Activated CD4-positive, alpha-beta memory T cell treated with anti-CD3 and anti-CD28 coated beads for 36 hours (primary cell): Measurements from ENCODE around the gene NSD1. TPM values are rescaled to one million over a fixed set of nuclear protein-coding genes. Genes with fewer than 3 reads are reported as not detected.

Experiments used
- CTCF ChIA-PET: fragments of 350-600 bp; sonication (Branson Sonifier 250); formaldehyde crosslinking; loops from one replicate; lab custom pipeline; 2021; ENCODE audit warnings: antibody characterized with exemption, inconsistent platforms; lab: Charles Lee
- POLR2A ChIA-PET: fragments of 350-600 bp; sonication (Branson Sonifier 250); formaldehyde crosslinking; loops from one replicate; lab custom pipeline; 2021; ENCODE audit warnings: antibody characterized with exemption; lab: Charles Lee
- DNase-seq: peaks from one replicate; pipeline ENCODE4 v3.0.0-alpha.2; 2020
- H3K27ac Mint-ChIP-seq: one replicate; pipeline ENCODE4 v1.8.0; 2021; ENCODE audit warnings: mixed read lengths
- H3K27me3 Mint-ChIP-seq: one replicate; pipeline ENCODE4 v1.8.0; 2021; ENCODE audit warnings: mixed read lengths
- H3K36me3 Mint-ChIP-seq: one replicate; pipeline ENCODE4 v1.8.0; 2021; ENCODE audit warnings: mixed read lengths
- H3K4me1 Mint-ChIP-seq: one replicate; pipeline ENCODE4 v1.8.0; 2021; ENCODE audit warnings: low read depth, mixed read lengths
- H3K4me3 Mint-ChIP-seq: one replicate; pipeline ENCODE4 v1.8.0; 2021; ENCODE audit warnings: mild to moderate bottlenecking, mixed read lengths
- H3K9me3 Mint-ChIP-seq: one replicate; pipeline ENCODE4 v1.8.0; 2021; ENCODE audit warnings: mixed read lengths
- intact Hi-C: fragments of 100-400 bp; cut with micrococcal nuclease; formaldehyde crosslinking; loops from one replicate; pipeline ENCODE4 v1.15.1; 2023
- total RNA-seq, 2 experiments: library from RNA; stranded (reverse); gene quantifications; one replicate each; pipeline ENCODE4 v1.2.3, GENCODE V29; 2021

Gene NSD1
- total RNA-seq, 2 experiments from 2014 or later, result 54.6 to 55.5 TPM

DNA sequence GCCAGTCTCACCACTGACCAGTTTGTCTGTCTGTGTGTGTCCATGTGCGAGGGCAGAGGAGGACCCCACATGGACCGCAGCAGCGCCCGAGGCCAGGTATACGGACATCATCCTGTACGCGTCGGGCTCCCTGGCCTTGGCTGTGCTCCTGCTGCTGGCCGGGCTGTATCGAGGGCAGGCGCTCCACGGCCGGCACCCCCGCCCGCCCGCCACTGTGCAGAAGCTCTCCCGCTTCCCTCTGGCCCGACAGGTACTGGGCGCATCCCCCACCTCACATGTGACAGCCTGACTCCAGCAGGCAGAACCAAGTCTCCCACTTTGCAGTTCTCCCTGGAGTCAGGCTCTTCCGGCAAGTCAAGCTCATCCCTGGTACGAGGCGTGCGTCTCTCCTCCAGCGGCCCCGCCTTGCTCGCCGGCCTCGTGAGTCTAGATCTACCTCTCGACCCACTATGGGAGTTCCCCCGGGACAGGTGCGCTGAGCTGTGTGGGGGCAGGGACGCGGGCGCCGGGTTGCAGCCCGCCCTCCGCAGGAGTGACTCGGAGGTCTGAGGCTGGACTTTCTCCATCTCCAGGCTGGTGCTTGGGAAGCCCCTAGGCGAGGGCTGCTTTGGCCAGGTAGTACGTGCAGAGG is 40.4 kb upstream of the NSD1 start:
- H3K4me1 Mint-ChIP-seq, result no peaks in the 10 kb centered on the region
- CTCF ChIA-PET, result interaction anchor here (1.5 kb wide), 1 partner anchor 22 kb away, joined by 4 read pairs; no protein-coding TSS in a partner anchor
- no peaks in the 10 kb centered on the region for H3K9me3 Mint-ChIP-seq
- peaks cover 5% of the 10 kb centered on the region for H3K27me3 Mint-ChIP-seq
- intact Hi-C loops, result no loop called here
- no peak for DNase-seq
- POLR2A ChIA-PET, result no interaction called here
- H3K36me3 Mint-ChIP-seq, result no peaks in the 10 kb centered on the region
- no peak overlapping the region for H3K27ac Mint-ChIP-seq
- no peak overlapping the region for H3K4me3 Mint-ChIP-seq

DNA sequence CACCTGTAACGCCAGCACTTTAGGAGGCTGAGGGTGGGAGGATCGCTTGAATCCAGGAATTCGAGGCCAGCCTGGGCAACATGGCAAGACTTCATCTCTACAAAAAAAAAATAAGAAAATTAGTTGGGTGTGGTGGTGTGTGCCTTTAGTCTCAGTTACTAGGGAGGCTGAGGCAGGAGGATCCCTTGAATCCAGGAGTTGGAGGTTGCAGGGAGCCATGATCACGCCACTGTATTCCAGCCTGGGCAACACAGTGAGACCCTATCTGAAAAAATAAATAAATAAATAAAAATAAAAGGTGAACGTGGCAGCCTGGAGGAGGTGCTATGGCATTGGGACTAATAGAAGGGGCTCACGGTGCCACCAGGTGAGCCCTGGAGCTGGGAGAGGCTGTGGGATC is 39.8 kb upstream of the NSD1 start:
- ChIA-PET CTCF (no interaction called here), POLR2A (no interaction called here)
- intact Hi-C loops, result no loop called here
- Mint-ChIP-seq H3K27me3 (peaks cover 3% of the 10 kb centered on the region), H3K27ac (no peak overlapping the region), H3K36me3 (no peaks in the 10 kb centered on the region), H3K4me3 (no peak overlapping the region), H3K9me3 (no peaks in the 10 kb centered on the region), H3K4me1 (no peaks in the 10 kb centered on the region)
- no peak for DNase-seq

DNA sequence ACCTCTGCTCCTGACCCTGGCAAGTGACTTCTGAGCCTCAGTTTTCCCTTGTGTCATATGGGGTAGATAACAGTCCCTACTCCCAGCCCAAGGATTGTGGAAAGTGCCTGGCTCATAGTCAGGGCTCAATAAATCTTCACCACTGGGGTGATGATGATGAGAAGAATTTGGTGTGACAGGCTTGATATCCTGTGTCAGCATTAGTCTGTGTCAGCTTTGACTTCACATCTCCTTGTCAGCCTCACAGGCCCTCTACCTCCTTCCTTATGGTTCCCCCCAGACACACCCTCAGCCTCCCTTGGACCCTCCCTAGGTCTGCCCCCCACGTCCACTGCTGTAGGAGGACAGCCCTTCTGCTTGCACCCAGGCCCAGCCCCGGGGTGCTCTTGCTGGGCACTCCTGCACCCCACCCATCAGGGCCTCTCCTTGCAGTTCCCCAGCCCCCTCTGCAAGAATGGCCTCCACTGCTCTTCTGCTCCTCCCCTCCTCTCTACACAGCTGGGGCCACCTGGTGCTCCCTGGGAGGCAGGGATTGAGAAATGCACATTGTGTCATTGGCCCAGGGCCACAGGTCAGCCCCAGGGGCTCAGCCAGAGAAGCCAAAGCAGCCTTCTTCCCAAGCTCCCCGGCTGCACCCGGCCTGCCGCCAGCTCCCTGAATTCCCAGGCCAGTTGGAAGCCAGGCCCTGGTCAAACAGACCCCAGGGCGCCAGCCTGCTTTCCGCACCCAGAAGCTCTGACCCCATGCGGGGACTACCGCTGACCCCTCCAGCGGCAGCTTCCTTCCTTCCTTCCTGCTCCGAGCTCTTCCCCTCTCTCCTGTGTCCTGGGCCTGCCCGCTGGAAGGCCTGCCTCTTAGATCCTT is 39.1 kb upstream of the NSD1 start:
- CTCF ChIA-PET, result no interaction called here
- no peak for DNase-seq
- Mint-ChIP-seq H3K27ac (no peak overlapping the region), H3K9me3 (no peaks in the 10 kb centered on the region), H3K36me3 (no peaks in the 10 kb centered on the region), H3K4me1 (no peaks in the 10 kb centered on the region), H3K27me3 (no peaks in the 10 kb centered on the region), H3K4me3 (no peak overlapping the region)
- intact Hi-C loops, result no loop called here
- POLR2A ChIA-PET, result no interaction called here

DNA sequence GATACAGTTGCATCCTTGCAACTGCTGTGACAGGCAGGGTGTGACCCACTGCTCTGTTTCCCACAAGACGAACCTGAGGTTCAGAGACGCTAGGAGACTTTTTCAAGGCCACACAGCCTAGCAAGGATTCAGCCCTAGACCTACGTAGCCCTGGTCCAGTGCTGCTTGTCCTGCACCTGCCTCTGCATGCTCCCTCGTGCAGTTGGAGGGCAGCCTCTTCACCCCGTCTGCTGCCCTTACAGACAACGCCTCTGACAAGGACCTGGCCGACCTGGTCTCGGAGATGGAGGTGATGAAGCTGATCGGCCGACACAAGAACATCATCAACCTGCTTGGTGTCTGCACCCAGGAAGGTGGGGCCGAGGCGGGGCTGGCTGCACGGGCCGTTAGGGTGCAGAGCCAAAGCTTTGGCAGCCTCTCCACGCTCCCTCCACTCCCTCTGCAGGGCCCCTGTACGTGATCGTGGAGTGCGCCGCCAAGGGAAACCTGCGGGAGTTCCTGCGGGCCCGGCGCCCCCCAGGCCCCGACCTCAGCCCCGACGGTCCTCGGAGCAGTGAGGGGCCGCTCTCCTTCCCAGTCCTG is 38.4 kb upstream of the NSD1 start:
- CTCF ChIA-PET, result no interaction called here
- Mint-ChIP-seq H3K9me3 (no peaks in the 10 kb centered on the region), H3K36me3 (no peaks in the 10 kb centered on the region), H3K4me3 (no peak overlapping the region), H3K27ac (no peak overlapping the region), H3K27me3 (no peaks in the 10 kb centered on the region), H3K4me1 (no peaks in the 10 kb centered on the region)
- DNase-seq, result no peak
- intact Hi-C loops, result no loop called here
- POLR2A ChIA-PET, result no interaction called here

DNA sequence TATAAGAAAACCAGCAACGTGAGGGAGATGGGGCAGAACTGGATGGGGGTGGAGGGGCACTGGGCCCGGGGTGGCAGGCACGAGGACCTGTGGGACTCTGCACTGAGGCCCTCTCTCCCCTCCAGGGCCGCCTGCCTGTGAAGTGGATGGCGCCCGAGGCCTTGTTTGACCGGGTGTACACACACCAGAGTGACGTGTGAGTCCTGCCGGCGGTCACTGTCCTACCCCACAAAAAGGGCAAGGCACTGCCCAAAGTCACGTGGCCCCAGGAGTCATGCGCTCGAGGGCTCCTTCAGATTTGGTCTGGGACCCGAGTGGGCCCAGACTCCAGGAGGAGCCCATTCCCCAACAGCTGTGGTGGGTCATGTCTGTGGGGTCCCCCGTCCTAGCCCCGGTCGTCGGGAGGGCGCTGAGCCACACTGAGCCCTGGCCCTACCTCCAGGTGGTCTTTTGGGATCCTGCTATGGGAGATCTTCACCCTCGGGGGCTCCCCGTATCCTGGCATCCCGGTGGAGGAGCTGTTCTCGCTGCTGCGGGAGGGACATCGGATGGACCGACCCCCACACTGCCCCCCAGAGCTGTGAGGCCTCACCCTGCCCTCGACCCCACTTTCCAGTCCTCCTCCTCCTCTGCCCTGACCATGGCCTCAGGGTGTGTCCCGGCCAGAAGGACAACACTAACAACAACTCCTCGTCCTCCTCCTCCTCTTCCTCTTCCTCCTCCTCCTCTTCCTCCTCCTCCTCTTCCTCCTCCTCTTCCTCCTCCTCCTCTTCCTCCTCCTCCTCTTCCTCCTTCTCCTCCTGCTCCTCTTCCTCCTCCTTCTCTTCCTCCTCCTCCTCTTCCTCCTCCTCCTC is 37.2 kb upstream of the NSD1 start:
- no peak for DNase-seq
- no peak overlapping the region for H3K4me3 Mint-ChIP-seq
- peaks cover 2% of the 10 kb centered on the region for H3K27me3 Mint-ChIP-seq
- no peaks in the 10 kb centered on the region for H3K4me1 Mint-ChIP-seq
- ChIA-PET CTCF (interaction anchor here (0.8 to 2.0 kb wide), 3 partner anchors 14 to 25 kb away, joined by 3 to 4 read pairs (median 4); no protein-coding TSS in a partner anchor), POLR2A (no interaction called here)
- no peaks in the 10 kb centered on the region for H3K9me3 Mint-ChIP-seq
- H3K36me3 Mint-ChIP-seq, result no peaks in the 10 kb centered on the region
- intact Hi-C loops, result no loop called here
- H3K27ac Mint-ChIP-seq, result no peak overlapping the region

DNA sequence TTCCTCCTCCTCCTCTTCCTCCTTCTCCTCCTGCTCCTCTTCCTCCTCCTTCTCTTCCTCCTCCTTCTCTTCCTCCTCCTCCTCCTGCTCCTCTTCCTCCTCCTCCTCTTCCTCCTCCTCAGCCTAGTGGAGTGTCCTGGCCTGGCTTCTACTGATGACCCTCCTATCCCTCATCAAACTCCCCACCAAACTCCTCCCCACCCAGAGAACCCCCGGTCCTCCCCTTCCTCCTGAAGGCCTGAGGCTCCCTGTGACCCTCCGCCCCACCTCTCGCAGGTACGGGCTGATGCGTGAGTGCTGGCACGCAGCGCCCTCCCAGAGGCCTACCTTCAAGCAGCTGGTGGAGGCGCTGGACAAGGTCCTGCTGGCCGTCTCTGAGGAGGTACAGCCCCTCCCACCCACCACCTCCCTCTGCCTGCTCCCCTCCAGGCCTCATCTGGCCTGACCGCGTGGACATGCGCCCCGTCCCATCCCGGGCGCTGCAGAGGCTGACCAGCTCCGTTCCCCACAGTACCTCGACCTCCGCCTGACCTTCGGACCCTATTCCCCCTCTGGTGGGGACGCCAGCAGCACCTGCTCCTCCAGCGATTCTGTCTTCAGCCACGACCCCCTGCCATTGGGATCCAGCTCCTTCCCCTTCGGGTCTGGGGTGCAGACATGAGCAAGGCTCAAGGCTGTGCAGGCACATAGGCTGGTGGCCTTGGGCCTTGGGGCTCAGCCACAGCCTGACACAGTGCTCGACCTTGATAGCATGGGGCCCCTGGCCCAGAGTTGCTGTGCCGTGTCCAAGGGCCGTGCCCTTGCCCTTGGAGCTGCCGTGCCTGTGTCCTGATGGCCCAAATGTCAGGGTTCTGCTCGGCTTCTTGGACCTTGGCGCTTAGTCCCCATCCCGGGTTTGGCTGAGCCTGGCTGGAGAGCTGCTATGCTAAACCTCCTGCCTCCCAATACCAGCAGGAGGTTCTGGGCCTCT is 36.3 kb upstream of the NSD1 start:
- Mint-ChIP-seq H3K4me1 (no peaks in the 10 kb centered on the region), H3K36me3 (no peaks in the 10 kb centered on the region), H3K27me3 (peaks cover 2% of the 10 kb centered on the region), H3K4me3 (no peak overlapping the region), H3K27ac (no peak overlapping the region), H3K9me3 (no peaks in the 10 kb centered on the region)
- no peak for DNase-seq
- POLR2A ChIA-PET, result no interaction called here
- CTCF ChIA-PET, result interaction anchor here (0.8 to 2.0 kb wide), 4 partner anchors 13 to 27 kb away, joined by 3 to 4 read pairs (median 4); no protein-coding TSS in a partner anchor
- intact Hi-C loops, result no loop called here

DNA sequence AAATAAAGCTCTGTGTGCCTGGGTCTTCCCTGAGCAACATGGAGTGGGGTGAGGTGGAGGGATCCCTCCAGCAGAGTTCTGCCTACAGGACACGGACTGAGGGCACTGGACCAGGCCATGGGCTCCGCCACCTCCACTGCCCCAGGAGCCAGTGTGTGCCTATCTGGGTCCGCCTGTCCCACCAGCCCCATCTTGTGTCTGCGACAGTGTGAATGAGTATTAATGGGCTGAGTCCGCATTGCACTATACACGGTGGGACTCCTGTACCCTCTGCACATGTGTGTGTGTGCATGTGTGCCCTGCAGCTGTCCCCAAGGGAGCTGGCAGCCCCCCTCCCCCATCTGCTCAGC is 35.5 kb upstream of the NSD1 start:
- H3K27me3 Mint-ChIP-seq, result peaks cover 2% of the 10 kb centered on the region
- H3K27ac Mint-ChIP-seq, result no peak overlapping the region
- no peaks in the 10 kb centered on the region for H3K4me1 Mint-ChIP-seq
- H3K4me3 Mint-ChIP-seq, result no peak overlapping the region
- POLR2A ChIA-PET, result no interaction called here
- no peaks in the 10 kb centered on the region for H3K9me3 Mint-ChIP-seq
- no peak for DNase-seq
- H3K36me3 Mint-ChIP-seq, result no peaks in the 10 kb centered on the region
- CTCF ChIA-PET, result interaction anchor here (0.8 to 2.0 kb wide), 2 partner anchors 26 to 28 kb away, joined by 4 read pairs; no protein-coding TSS in a partner anchor
- intact Hi-C loops, result no loop called here

DNA sequence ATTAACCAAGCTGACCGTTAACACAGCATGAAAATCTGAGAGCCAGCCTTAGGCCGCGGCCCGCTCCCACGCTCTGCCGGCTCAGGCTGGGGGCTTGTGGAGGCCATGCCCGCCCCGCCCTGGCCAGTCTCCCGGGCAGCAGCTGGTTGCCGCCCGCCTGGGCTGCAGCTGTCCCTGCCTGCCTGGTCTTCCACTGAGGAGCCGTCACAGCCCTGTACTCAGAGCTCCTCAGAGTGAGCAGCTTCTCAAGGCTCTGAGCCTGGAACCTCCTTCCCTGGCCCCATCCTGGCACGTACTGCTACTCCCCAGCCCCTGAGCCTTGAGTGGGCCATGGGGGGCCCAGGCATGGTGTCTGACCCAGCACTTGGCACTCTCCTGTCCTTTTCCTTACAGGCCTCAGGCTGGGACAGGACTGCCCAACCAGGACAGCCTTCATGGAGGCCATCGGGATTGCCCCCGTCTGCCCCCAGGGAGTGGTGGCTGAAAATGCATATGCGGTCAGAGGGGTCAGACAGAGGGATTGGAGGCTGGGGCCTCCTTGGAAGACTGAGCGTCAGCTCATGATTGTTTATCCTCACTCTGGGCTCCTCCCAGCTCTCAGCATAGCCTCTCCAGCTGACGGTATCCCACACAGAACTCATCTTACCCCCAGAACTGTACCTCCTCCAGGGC is 35.0 kb upstream of the NSD1 start:
- Mint-ChIP-seq H3K27ac (no peak overlapping the region), H3K27me3 (peaks cover 2% of the 10 kb centered on the region), H3K9me3 (no peaks in the 10 kb centered on the region), H3K36me3 (no peaks in the 10 kb centered on the region), H3K4me3 (no peak overlapping the region), H3K4me1 (no peaks in the 10 kb centered on the region)
- intact Hi-C loops, result no loop called here
- POLR2A ChIA-PET, result no interaction called here
- CTCF ChIA-PET, result interaction anchor here (0.8 to 2.0 kb wide), 2 partner anchors 27 to 28 kb away, joined by 4 read pairs; no protein-coding TSS in a partner anchor
- DNase-seq, result no peak

DNA sequence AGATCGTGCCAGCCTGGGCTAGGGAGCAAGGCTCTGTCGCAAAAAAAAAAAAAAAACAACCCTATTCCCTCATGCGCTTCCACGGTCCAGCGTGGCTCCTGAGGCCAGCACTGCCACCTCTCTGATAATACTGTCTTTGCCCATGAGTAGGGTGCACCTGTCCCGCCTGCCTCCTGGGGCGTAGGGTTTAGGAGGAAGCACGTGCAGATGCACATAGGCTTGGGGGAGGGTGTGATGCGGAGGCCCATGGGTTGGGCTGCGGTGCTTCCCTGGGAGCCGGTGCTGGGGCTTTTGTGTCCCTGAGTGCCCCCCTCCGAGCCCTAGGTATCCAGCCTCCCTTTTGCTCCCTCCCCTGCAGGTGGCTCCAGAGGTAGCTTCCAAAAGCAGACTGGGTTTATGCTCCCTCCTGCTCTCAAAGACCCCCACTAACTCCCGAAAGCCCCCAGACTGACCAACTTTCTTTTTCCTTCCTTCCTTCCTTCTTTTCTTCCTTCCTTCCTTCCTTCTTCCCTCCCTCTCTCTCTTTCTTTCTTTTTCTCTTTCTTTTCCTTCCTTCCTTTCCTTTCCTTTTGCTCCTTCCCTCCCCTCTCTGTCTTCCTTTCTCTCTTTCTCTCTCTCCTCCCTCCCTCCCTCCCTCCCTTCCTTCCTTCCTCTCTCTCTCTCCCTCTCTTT is 34.0 kb upstream of the NSD1 start:
- Mint-ChIP-seq H3K4me3 (no peak overlapping the region), H3K27ac (no peak overlapping the region), H3K27me3 (peaks cover 6% of the 10 kb centered on the region), H3K4me1 (no peaks in the 10 kb centered on the region), H3K9me3 (no peaks in the 10 kb centered on the region), H3K36me3 (no peaks in the 10 kb centered on the region)
- POLR2A ChIA-PET, result no interaction called here
- CTCF ChIA-PET, result interaction anchor here (1.2 kb wide), 1 partner anchor 12 kb away, joined by 3 read pairs; no protein-coding TSS in a partner anchor
- intact Hi-C loops, result no loop called here
- no peak for DNase-seq

DNA sequence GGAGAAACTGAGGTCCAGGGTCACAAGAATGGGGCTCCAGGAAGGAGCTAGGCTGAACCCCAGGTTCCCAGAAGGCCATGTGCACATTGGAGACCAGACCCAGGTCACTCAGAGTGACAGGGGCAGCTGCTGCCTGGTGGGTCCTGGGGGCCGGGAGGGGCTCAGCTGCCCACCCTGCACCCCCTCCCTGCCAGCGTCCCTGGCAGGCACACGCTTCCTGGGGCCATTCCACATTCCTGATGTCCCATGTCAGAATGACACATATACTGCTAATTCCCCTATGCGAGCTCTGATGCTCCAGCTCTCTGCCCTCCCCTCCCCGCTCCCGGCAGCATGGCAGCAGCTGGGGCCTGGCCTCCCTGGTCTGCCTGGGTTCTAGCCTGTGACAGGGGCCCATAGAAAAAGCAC is 32.9 kb upstream of the NSD1 start:
- peaks cover 6% of the 10 kb centered on the region for H3K27me3 Mint-ChIP-seq
- intact Hi-C loops, result no loop called here
- CTCF ChIA-PET, result interaction anchor here (0.8 to 1.2 kb wide), 2 partner anchors 9 to 11 kb away, joined by 3 read pairs; no protein-coding TSS in a partner anchor
- no peak overlapping the region for H3K27ac Mint-ChIP-seq
- no peaks in the 10 kb centered on the region for H3K9me3 Mint-ChIP-seq
- no peak overlapping the region for H3K4me3 Mint-ChIP-seq
- POLR2A ChIA-PET, result no interaction called here
- no peaks in the 10 kb centered on the region for H3K36me3 Mint-ChIP-seq
- DNase-seq, result no peak
- H3K4me1 Mint-ChIP-seq, result no peaks in the 10 kb centered on the region
